OCI-LY3 (cell line): Measurements from ENCODE around the gene OR5AL1.
"Not testable (repeated sequence)": the region's sequence is repeated elsewhere in the genome, so short reads cannot be mapped to it uniquely, and the experiment has no call there.

ENCODE experiments used
- H2AFZ ChIP-seq: fragments of 200-600, 300-600 bp; shearing (Covaris generic); 2 replicates; pipeline ENCODE4 v1.6.0; 2014; ENCODE audit warnings: antibody characterized with exemption, low read depth, low read length
- H3K27ac ChIP-seq: fragments of 200-600, 300-600 bp; sonication (generic); 2 replicates; pipeline ENCODE4 v1.5.1; 2014; ENCODE audit warnings: mild to moderate bottlenecking, low read length, moderate library complexity, mixed read lengths
- H3K27me3 ChIP-seq: fragments of 200-600, 300-600 bp; sonication (generic); 2 replicates; pipeline ENCODE4 v1.6.1; 2014; ENCODE audit warnings: low read depth, low read length, mixed read lengths
- H3K36me3 ChIP-seq: fragments of 200-600, 300-600 bp; sonication (generic); replicated peaks from 2 replicates; pipeline ENCODE3; 2014; ENCODE audit warnings: low read depth, low read length, mixed read lengths
- H3K4me1 ChIP-seq: fragments of 300-600, 200-600 bp; sonication (generic); 2 replicates; pipeline ENCODE4 v1.6.1; 2014; ENCODE audit warnings: low read length, mixed read lengths
- H3K4me2 ChIP-seq: fragments of 200-600, 300-600 bp; sonication (generic); 2 replicates; pipeline ENCODE4 v1.6.1; 2014; ENCODE audit warnings: low read length, mixed read lengths
- H3K4me3 ChIP-seq: fragments of 300-600, 200-600 bp; sonication (generic); 2 replicates; pipeline ENCODE4 v1.5.1; 2014; ENCODE audit warnings: antibody characterized with exemption, mild to moderate bottlenecking, low read length, moderate library complexity
- H3K79me2 ChIP-seq: fragments of 300-600, 200-600 bp; shearing (Covaris generic); 2 replicates; pipeline ENCODE4 v1.6.1; 2014; ENCODE audit warnings: mild to moderate bottlenecking, low read length, mixed read lengths
- H3K9ac ChIP-seq: fragments of 300-600, 200-600 bp; shearing (Covaris generic); 2 replicates; pipeline ENCODE4 v1.6.0; 2014; ENCODE audit warnings: mild to moderate bottlenecking, low read length, moderate library complexity
- H3K9me3 ChIP-seq: fragments of 200-600, 300-600 bp; shearing (Covaris generic); 2 replicates; pipeline ENCODE4 v1.6.1; 2014; ENCODE audit warnings: low read length, mixed read lengths; ENCODE audit not compliant: insufficient read depth
- H4K20me1 ChIP-seq: fragments of 200-600, 300-600 bp; sonication (generic); 2 replicates; pipeline ENCODE4 v1.6.1; 2016; ENCODE audit warnings: low read length, mixed read lengths; ENCODE audit not compliant: insufficient read depth
- CTCF ChIP-seq: fragments of 200-600, 300-600 bp; sonication (generic); IDR thresholded peaks from 2 replicates; pipeline ENCODE4 v1.5.1; 2014; ENCODE audit warnings: antibody characterized with exemption, low read length, low read depth
- EZH2phosphoT487 ChIP-seq: fragments of 200-600 bp; shearing (Covaris generic); IDR thresholded peaks from 2 replicates; pipeline ENCODE4 v1.6.1; 2018; ENCODE audit warnings: antibody characterized with exemption, mixed run types, low read depth

The OR5AL1 gene

DNA sequence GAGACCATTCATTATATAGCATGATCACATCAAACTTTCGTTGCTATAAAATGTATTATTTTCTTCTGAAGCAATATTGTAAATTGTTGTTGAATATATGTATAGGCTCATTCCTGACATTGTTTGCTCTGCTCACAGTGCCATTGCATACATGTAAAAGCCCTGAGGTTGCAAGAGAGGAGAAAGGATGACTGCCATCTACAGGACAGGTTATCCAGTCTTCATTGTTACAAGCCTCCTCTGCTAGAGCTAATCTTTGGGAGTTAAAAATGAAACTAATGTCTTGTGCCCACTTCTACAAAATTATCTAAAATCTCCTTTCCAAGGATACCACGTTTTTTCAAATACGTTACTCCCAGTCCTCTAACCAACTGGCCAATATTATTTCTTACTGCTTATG, 16.4 kb upstream of the OR5AL1 start:
- Histone ChIP-seq H3K27me3 (no peaks in the 10 kb centered on the region), H3K9ac (no peak overlapping the region), H2AFZ (no peak overlapping the region), H4K20me1 (no peaks in the 10 kb centered on the region), H3K79me2 (no peaks in the 10 kb centered on the region), H3K4me2 (no peak overlapping the region), H3K36me3 (no peaks in the 10 kb centered on the region), H3K9me3 (no peaks in the 10 kb centered on the region), H3K4me1 (no peaks in the 10 kb centered on the region), H3K4me3 (no peak overlapping the region), H3K27ac (no peak overlapping the region)
- no peak for TF ChIP-seq EZH2phosphoT487
- TF ChIP-seq CTCF: peak; percentile 41

DNA sequence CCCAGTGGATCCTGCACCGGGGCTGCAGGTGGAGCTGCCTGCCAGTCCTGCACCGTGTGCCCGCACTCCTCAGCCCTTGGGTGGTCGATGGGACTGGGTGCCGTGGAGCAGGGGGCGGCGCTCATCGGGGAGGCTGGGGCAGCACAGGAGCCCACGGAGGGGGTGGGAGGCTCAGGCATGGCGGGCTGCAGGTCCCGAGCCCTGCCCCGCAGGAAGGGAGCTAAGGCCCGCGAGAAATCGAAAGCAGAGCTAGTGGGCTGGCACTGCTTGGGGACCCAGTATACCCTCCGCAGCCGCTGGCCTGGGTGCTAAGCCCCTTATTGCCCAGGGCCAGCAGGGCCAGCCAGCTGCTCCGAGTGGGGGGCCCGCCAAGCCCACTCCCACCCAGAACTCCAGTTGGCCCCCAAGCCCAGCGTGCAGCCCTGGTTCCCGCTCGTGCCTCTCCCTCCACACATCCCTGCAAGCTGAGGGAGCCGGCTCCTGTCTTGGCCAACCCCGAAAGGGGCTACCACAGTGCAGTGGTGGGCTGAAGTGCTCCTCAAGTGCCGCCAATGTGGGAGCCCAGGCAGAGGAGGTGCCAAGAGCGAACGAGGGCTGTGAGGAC, 10.5 kb upstream of the OR5AL1 start:
- H2AFZ ChIP-seq, H3K36me3 ChIP-seq, H3K4me1 ChIP-seq, H3K9ac ChIP-seq, H3K79me2 ChIP-seq, H3K27me3 ChIP-seq, H4K20me1 ChIP-seq, H3K4me3 ChIP-seq, H3K9me3 ChIP-seq, H3K27ac ChIP-seq, H3K4me2 ChIP-seq: not testable (repeated sequence)

GRCh38 chr11:56404393-56404792, 8.1 kb upstream of the OR5AL1 start:
- TF ChIP-seq CTCF: no peak
- no peak for TF ChIP-seq EZH2phosphoT487
- Histone ChIP-seq H3K9me3 (no peaks in the 10 kb centered on the region), H4K20me1 (no peaks in the 10 kb centered on the region), H3K4me2 (no peak overlapping the region), H2AFZ (no peak overlapping the region), H3K27ac (no peak overlapping the region), H3K27me3 (no peaks in the 10 kb centered on the region), H3K9ac (no peak overlapping the region), H3K79me2 (no peaks in the 10 kb centered on the region), H3K4me3 (no peak overlapping the region), H3K36me3 (no peaks in the 10 kb centered on the region), H3K4me1 (no peaks in the 10 kb centered on the region)

GRCh38 chr11:56410801-56411200, 1.7 kb upstream of the OR5AL1 start:
- H4K20me1 ChIP-seq: no peaks in the 10 kb centered on the region
- no peak overlapping the region for H3K4me2 ChIP-seq
- H3K9me3 ChIP-seq: no peaks in the 10 kb centered on the region
- no peak overlapping the region for H2AFZ ChIP-seq
- no peak for TF ChIP-seq EZH2phosphoT487
- TF ChIP-seq CTCF: no peak
- no peaks in the 10 kb centered on the region for H3K79me2 ChIP-seq
- H3K9ac ChIP-seq: no peak overlapping the region
- no peak overlapping the region for H3K4me3 ChIP-seq
- no peaks in the 10 kb centered on the region for H3K27me3 ChIP-seq
- no peaks in the 10 kb centered on the region for H3K4me1 ChIP-seq
- no peak overlapping the region for H3K27ac ChIP-seq
- no peaks in the 10 kb centered on the region for H3K36me3 ChIP-seq

DNA sequence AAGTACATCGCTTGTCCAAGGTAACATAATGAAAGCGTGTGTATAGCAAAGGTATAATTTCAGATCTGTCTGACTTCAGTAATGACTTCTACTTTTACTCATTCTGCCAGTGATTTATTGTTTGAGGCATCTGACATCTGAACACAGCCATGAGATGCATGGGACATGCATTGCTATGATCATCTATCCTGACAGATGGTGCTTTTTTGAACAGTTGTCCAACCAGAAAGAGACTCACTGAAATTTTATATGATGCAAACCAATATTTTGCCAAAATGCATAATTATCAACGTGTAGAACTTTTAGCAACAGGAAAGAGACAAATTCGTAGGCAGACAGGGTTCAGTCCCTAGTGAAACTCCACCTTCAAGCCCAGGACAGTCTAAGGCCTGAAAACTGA, 41.0 kb downstream of the OR5AL1 start:
- Histone ChIP-seq H3K36me3 (no peaks in the 10 kb centered on the region), H3K9me3 (no peaks in the 10 kb centered on the region), H3K79me2 (no peaks in the 10 kb centered on the region), H3K27me3 (no peaks in the 10 kb centered on the region), H3K4me3 (no peak overlapping the region), H2AFZ (no peak overlapping the region), H3K9ac (no peak overlapping the region), H3K4me2 (no peak overlapping the region), H3K27ac (no peak overlapping the region), H3K4me1 (no peaks in the 10 kb centered on the region), H4K20me1 (no peaks in the 10 kb centered on the region)
- TF ChIP-seq CTCF (no peak), EZH2phosphoT487 (no peak)
